SHP77 treated with DMSO at 0.1 percent for 48 hours (cell line): Measurements from ENCODE around the gene INSIG2.

ENCODE experiments used
- DNase-seq: peaks from one replicate; lab custom pipeline; 2025; lab: John Stamatoyannopoulos, UW

INSIG2 gene

GRCh38 chr2:118130385-118130784, 42.1 kb downstream of the INSIG2 start:
- no peak for DNase-seq

- no peak for DNase-seq
Observed at GRCh38 chr2:118131771-118132170, 43.5 kb downstream of the INSIG2 start.

GRCh38 chr2:118133916-118134315, 45.6 kb downstream of the INSIG2 start:
- DNase-seq = no peak

- DNase-seq = no peak
Observed at GRCh38 chr2:118134650-118135049, 46.4 kb downstream of the INSIG2 start.

- DNase-seq = no peak
Observed at GRCh38 chr2:118145207-118145606, 56.9 kb downstream of the INSIG2 start.

- no peak for DNase-seq
Observed at GRCh38 chr2:118145806-118146205, 57.5 kb downstream of the INSIG2 start.

- DNase-seq = no peak
Observed at GRCh38 chr2:118146315-118147283, 58.3 kb downstream of the INSIG2 start.

GRCh38 chr2:118148133-118148532, 59.9 kb downstream of the INSIG2 start:
- DNase-seq = no peak

GRCh38 chr2:118148809-118149208, 60.5 kb downstream of the INSIG2 start:
- DNase-seq = no peak

GRCh38 chr2:118150294-118150693, 62.0 kb downstream of the INSIG2 start:
- DNase-seq = no peak

- DNase-seq = no peak
Observed at GRCh38 chr2:118151831-118152230, 63.6 kb downstream of the INSIG2 start.

- no peak for DNase-seq
Observed at GRCh38 chr2:118153433-118153832, 65.2 kb downstream of the INSIG2 start.

- no peak for DNase-seq
Observed at GRCh38 chr2:118154176-118154575, 65.9 kb downstream of the INSIG2 start.
